HEK293 (cell line): ENCODE data around the gene B9D1.

ENCODE experiments used
- AEBP2 ChIP-seq: fragments of 450-650 bp; formaldehyde crosslinking; IDR thresholded peaks from 2 replicates; pipeline ENCODE4 v1.5.1; 2016; ENCODE audit warnings: missing biosample characterization, missing genetic modification characterization, borderline replicate concordance
- GLIS2 ChIP-seq: fragments of 450-650 bp; formaldehyde crosslinking; IDR thresholded peaks from 2 replicates; pipeline ENCODE4 v1.5.1; 2016; ENCODE audit warnings: missing biosample characterization, missing genetic modification characterization
- MYNN ChIP-seq: fragments of 450-650 bp; formaldehyde crosslinking; IDR thresholded peaks from 2 replicates; pipeline ENCODE4 v1.5.1; 2016; ENCODE audit warnings: missing biosample characterization, missing genetic modification characterization, borderline replicate concordance
- PRDM1 ChIP-seq: fragments of 450-650 bp; formaldehyde crosslinking; IDR thresholded peaks from 2 replicates; pipeline ENCODE4; 2016; ENCODE audit warnings: missing biosample characterization, missing genetic modification characterization
- TSHZ1 ChIP-seq: fragments of 450-650 bp; formaldehyde crosslinking; IDR thresholded peaks from 2 replicates; pipeline ENCODE4 v1.5.1; 2016; ENCODE audit warnings: missing biosample characterization, missing genetic modification characterization, borderline replicate concordance
- ZBTB26 ChIP-seq: fragments of 450-650 bp; formaldehyde crosslinking; optimal IDR thresholded peaks from 2 replicates; pipeline ENCODE3; 2016; ENCODE audit warnings: missing biosample characterization, mild to moderate bottlenecking, missing genetic modification characterization
- ZNF114 ChIP-seq: fragments of 450-650 bp; formaldehyde crosslinking; IDR thresholded peaks from 2 replicates; pipeline ENCODE4 v1.5.0; 2017; ENCODE audit warnings: missing biosample characterization, missing genetic modification characterization
- ZNF155 ChIP-seq: fragments of 450-650 bp; formaldehyde crosslinking; IDR thresholded peaks from 2 replicates; pipeline ENCODE4 v1.5.1; 2016; ENCODE audit warnings: missing biosample characterization, missing genetic modification characterization
- ZNF2 ChIP-seq: fragments of 450-650 bp; formaldehyde crosslinking; IDR thresholded peaks from 2 replicates; pipeline ENCODE4 v1.5.1; 2016; ENCODE audit warnings: missing biosample characterization, missing genetic modification characterization
- ZNF266 ChIP-seq: fragments of 450-650 bp; formaldehyde crosslinking; IDR thresholded peaks from 2 replicates; pipeline ENCODE4 v1.5.1; 2016; ENCODE audit warnings: missing biosample characterization, missing genetic modification characterization, low read depth
- ZNF354C ChIP-seq: fragments of 450-650 bp; formaldehyde crosslinking; IDR thresholded peaks from 2 replicates; pipeline ENCODE4 v1.5.1; 2016; ENCODE audit warnings: missing biosample characterization, missing genetic modification characterization, low read depth, borderline replicate concordance
- ZNF391 ChIP-seq: fragments of 450-650 bp; formaldehyde crosslinking; IDR thresholded peaks from 2 replicates; pipeline ENCODE4 v1.5.1; 2016; ENCODE audit warnings: low read depth, missing biosample characterization, missing genetic modification characterization, borderline replicate concordance
- ZNF423 ChIP-seq: fragments of 450-650 bp; formaldehyde crosslinking; IDR thresholded peaks from 2 replicates; pipeline ENCODE4 v1.5.1; 2016; ENCODE audit warnings: missing biosample characterization, missing genetic modification characterization
- ZNF433 ChIP-seq: fragments of 450-650 bp; formaldehyde crosslinking; IDR thresholded peaks from 2 replicates; pipeline ENCODE4 v1.5.1; 2016; ENCODE audit warnings: missing biosample characterization, missing genetic modification characterization, low read depth
- ZNF629 ChIP-seq: fragments of 450-650 bp; formaldehyde crosslinking; IDR thresholded peaks from 2 replicates; pipeline ENCODE4 v1.5.1; 2017; ENCODE audit warnings: missing biosample characterization, missing genetic modification characterization
- ZNF677 ChIP-seq: fragments of 450-650 bp; IDR thresholded peaks from 2 replicates; pipeline ENCODE4 v1.5.0; 2018; ENCODE audit warnings: missing biosample characterization, mild to moderate bottlenecking, missing genetic modification characterization, moderate library complexity
- ZNF701 ChIP-seq: fragments of 450-650 bp; formaldehyde crosslinking; IDR thresholded peaks from 2 replicates; pipeline ENCODE4 v1.5.1; 2016; ENCODE audit warnings: missing biosample characterization, missing genetic modification characterization
- TF ChIP-seq, protein P1 (sequence below): fragments of 450-650 bp; formaldehyde crosslinking; IDR thresholded peaks from 2 replicates; pipeline ENCODE4 v1.5.1; 2016; ENCODE audit warnings: missing biosample characterization, missing genetic modification characterization
- TF ChIP-seq, protein P2 (sequence below): fragments of 450-650 bp; formaldehyde crosslinking; IDR thresholded peaks from 2 replicates; pipeline ENCODE4 v1.5.1; 2016; ENCODE audit warnings: missing biosample characterization, missing genetic modification characterization
- TF ChIP-seq, protein P3 (sequence below): fragments of 450-650 bp; formaldehyde crosslinking; IDR thresholded peaks from 2 replicates; pipeline ENCODE4 v1.5.1; 2016; ENCODE audit warnings: missing biosample characterization, missing genetic modification characterization
- TF ChIP-seq, protein P4 (sequence below): fragments of 450-650 bp; formaldehyde crosslinking; IDR thresholded peaks from 2 replicates; pipeline ENCODE4 v1.5.1; 2016; ENCODE audit warnings: missing biosample characterization, missing genetic modification characterization
- TF ChIP-seq, protein P5 (sequence below): fragments of 450-650 bp; formaldehyde crosslinking; IDR thresholded peaks from 2 replicates; pipeline ENCODE4 v1.5.1; 2016; ENCODE audit warnings: missing biosample characterization, missing genetic modification characterization

The B9D1 gene

GRCh38 chr17:19378416-19379360 lies 16.2 kb upstream of the B9D1 start, which contains the start of gene MAPK7 (continued):
- TF ChIP-seq TSHZ1 (tag by site-specific recombination) (no peak), ZNF391 (tag by site-specific recombination) (no peak), ZNF629 (no peak), ZNF433 (tag by site-specific recombination) (no peak), PRDM1 (tag by site-specific recombination) (no peak), MYNN (no peak), AEBP2 (no peak), ZNF266 (tag by site-specific recombination) (no peak), GLIS2 (tag by site-specific recombination) (peak; percentile 94), ZBTB26 (tag by site-specific recombination) (peak; percentile 77), ZNF354C (tag by site-specific recombination) (no peak), ZNF114 (tag by site-specific recombination) (no peak), ZNF701 (no peak), ZNF423 (tag by site-specific recombination) (0 out of 2 replicates have a peak, but pooled peaks have one; percentile 8), ZNF677 (tag by site-specific recombination) (no peak), ZNF2 (tag by site-specific recombination) (no peak), ZNF155 (tag by site-specific recombination) (no peak)
- TF ChIP-seq, protein P1, sequence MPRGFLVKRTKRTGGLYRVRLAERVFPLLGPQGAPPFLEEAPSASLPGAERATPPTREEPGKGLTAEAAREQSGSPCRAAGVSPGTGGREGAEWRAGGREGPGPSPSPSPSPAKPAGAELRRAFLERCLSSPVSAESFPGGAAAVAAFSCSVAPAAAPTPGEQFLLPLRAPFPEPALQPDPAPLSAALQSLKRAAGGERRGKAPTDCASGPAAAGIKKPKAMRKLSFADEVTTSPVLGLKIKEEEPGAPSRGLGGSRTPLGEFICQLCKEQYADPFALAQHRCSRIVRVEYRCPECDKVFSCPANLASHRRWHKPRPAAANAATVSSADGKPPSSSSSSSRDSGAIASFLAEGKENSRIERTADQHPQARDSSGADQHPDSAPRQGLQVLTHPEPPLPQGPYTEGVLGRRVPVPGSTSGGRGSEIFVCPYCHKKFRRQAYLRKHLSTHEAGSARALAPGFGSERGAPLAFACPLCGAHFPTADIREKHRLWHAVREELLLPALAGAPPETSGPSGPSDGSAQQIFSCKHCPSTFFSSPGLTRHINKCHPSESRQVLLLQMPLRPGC (tag by site-specific recombination): no peak
- TF ChIP-seq, protein P2, sequence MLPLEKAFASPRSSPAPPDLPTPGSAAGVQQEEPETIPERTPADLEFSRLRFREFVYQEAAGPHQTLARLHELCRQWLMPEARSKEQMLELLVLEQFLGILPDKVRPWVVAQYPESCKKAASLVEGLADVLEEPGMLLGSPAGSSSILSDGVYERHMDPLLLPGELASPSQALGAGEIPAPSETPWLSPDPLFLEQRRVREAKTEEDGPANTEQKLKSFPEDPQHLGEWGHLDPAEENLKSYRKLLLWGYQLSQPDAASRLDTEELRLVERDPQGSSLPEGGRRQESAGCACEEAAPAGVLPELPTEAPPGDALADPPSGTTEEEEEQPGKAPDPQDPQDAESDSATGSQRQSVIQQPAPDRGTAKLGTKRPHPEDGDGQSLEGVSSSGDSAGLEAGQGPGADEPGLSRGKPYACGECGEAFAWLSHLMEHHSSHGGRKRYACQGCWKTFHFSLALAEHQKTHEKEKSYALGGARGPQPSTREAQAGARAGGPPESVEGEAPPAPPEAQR (tag by site-specific recombination): no peak
- TF ChIP-seq, protein P3, sequence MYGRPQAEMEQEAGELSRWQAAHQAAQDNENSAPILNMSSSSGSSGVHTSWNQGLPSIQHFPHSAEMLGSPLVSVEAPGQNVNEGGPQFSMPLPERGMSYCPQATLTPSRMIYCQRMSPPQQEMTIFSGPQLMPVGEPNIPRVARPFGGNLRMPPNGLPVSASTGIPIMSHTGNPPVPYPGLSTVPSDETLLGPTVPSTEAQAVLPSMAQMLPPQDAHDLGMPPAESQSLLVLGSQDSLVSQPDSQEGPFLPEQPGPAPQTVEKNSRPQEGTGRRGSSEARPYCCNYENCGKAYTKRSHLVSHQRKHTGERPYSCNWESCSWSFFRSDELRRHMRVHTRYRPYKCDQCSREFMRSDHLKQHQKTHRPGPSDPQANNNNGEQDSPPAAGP (tag by site-specific recombination): 0 out of 2 replicates have a peak, but pooled peaks have one; percentile 17
- TF ChIP-seq, protein P4, sequence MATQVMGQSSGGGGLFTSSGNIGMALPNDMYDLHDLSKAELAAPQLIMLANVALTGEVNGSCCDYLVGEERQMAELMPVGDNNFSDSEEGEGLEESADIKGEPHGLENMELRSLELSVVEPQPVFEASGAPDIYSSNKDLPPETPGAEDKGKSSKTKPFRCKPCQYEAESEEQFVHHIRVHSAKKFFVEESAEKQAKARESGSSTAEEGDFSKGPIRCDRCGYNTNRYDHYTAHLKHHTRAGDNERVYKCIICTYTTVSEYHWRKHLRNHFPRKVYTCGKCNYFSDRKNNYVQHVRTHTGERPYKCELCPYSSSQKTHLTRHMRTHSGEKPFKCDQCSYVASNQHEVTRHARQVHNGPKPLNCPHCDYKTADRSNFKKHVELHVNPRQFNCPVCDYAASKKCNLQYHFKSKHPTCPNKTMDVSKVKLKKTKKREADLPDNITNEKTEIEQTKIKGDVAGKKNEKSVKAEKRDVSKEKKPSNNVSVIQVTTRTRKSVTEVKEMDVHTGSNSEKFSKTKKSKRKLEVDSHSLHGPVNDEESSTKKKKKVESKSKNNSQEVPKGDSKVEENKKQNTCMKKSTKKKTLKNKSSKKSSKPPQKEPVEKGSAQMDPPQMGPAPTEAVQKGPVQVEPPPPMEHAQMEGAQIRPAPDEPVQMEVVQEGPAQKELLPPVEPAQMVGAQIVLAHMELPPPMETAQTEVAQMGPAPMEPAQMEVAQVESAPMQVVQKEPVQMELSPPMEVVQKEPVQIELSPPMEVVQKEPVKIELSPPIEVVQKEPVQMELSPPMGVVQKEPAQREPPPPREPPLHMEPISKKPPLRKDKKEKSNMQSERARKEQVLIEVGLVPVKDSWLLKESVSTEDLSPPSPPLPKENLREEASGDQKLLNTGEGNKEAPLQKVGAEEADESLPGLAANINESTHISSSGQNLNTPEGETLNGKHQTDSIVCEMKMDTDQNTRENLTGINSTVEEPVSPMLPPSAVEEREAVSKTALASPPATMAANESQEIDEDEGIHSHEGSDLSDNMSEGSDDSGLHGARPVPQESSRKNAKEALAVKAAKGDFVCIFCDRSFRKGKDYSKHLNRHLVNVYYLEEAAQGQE (tag by site-specific recombination): no peak
- TF ChIP-seq, protein P5, sequence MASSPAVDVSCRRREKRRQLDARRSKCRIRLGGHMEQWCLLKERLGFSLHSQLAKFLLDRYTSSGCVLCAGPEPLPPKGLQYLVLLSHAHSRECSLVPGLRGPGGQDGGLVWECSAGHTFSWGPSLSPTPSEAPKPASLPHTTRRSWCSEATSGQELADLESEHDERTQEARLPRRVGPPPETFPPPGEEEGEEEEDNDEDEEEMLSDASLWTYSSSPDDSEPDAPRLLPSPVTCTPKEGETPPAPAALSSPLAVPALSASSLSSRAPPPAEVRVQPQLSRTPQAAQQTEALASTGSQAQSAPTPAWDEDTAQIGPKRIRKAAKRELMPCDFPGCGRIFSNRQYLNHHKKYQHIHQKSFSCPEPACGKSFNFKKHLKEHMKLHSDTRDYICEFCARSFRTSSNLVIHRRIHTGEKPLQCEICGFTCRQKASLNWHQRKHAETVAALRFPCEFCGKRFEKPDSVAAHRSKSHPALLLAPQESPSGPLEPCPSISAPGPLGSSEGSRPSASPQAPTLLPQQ (tag by site-specific recombination): peak; percentile 65
